GM18519 (cell line): Measurements from ENCODE around the gene WFIKKN2.
"Not testable (repeated sequence)": the region's sequence is repeated elsewhere in the genome, so short reads cannot be mapped to it uniquely, and the experiment has no call there.

Experiments used
- ATAC-seq: cut with Tn5 transposase; IDR thresholded peaks from one replicate; pipeline ENCODE4 v1.9.1; 2021; ENCODE audit warnings: mild to moderate bottlenecking, moderate library complexity; ENCODE audit not compliant: unreplicated experiment, low FRiP score

The WFIKKN2 gene

GRCh38 chr17:50835301-50836234 lies at the start of gene WFIKKN2:
TSS of gene WFIKKN2 (plus strand) at chr17:50835586. CDS start at chr17:50835938, 352 bp downstream.
- ATAC-seq: no peak

GRCh38 chr17:50785946-50786570 lies 49.3 kb upstream of the WFIKKN2 start:
- ATAC-seq: no peak

- no peak for ATAC-seq
Observed at GRCh38 chr17:50787106-50787505, 48.3 kb upstream of the WFIKKN2 start.

- ATAC-seq: no peak
Observed at GRCh38 chr17:50790618-50791017, 44.8 kb upstream of the WFIKKN2 start.

GRCh38 chr17:50792132-50792531 lies 43.3 kb upstream of the WFIKKN2 start:
- no peak for ATAC-seq

- no peak for ATAC-seq
Observed at GRCh38 chr17:50793007-50793406, 42.4 kb upstream of the WFIKKN2 start.

GRCh38 chr17:50794361-50794760 lies 41.0 kb upstream of the WFIKKN2 start:
- ATAC-seq: no peak

- ATAC-seq: no peak
Observed at GRCh38 chr17:50797135-50797810, 38.1 kb upstream of the WFIKKN2 start.

GRCh38 chr17:50798424-50799288 lies 36.7 kb upstream of the WFIKKN2 start:
- no peak for ATAC-seq

GRCh38 chr17:50799582-50799981 lies 35.8 kb upstream of the WFIKKN2 start:
- ATAC-seq: no peak

- no peak for ATAC-seq
Observed at GRCh38 chr17:50800196-50800700, 35.1 kb upstream of the WFIKKN2 start.

- ATAC-seq: no peak
Observed at GRCh38 chr17:50802609-50803571, 32.5 kb upstream of the WFIKKN2 start.

GRCh38 chr17:50803676-50804075 lies 31.7 kb upstream of the WFIKKN2 start:
- ATAC-seq: no peak

GRCh38 chr17:50804749-50805475 lies 30.5 kb upstream of the WFIKKN2 start:
- ATAC-seq: not testable (repeated sequence)

- ATAC-seq: no peak
Observed at GRCh38 chr17:50805486-50805885, 29.9 kb upstream of the WFIKKN2 start.

- ATAC-seq: no peak
Observed at GRCh38 chr17:50806141-50806643, 29.2 kb upstream of the WFIKKN2 start.

- no peak for ATAC-seq
Observed at GRCh38 chr17:50807009-50807408, 28.4 kb upstream of the WFIKKN2 start.

- no peak for ATAC-seq
Observed at GRCh38 chr17:50807675-50808074, 27.7 kb upstream of the WFIKKN2 start.
